Measurements from ENCODE around the gene FBXL4. TPM values are rescaled to one million over a fixed set of nuclear protein-coding genes. Genes with fewer than 3 reads are reported as not detected.

FBXL4 gene
- total RNA-seq, 1 experiment from 2014 or later: 5.1 TPM

GRCh38 chr6:98846021-98846380 lies 101.7 kb downstream of the FBXL4 start:
- H2BK120ac ChIP-seq (ENCODE audit: low read depth, low read length, poor library complexity, severe bottlenecking): no peak overlapping the region
- H3K14ac ChIP-seq (ENCODE audit: insufficient read depth, low read length): no peak overlapping the region
- H3K27me3 ChIP-seq (ENCODE audit: insufficient read depth, low read length): peaks cover 35% of the 10 kb centered on the region
- H3K4ac ChIP-seq (ENCODE audit: low read depth, low read length): no peak overlapping the region
- H3K9ac ChIP-seq (ENCODE audit: extremely low read depth, insufficient read length, low read length): no peak overlapping the region
- no peak overlapping the region for H4K8ac ChIP-seq (replicated peaks; ENCODE audit: insufficient read length, low read depth, low read length)
- no peak overlapping the region for H3K4me2 ChIP-seq (ENCODE audit: insufficient read depth, insufficient read length, low read length)
- no peak overlapping the region for H2AFZ ChIP-seq (ENCODE audit: low read length)
- H3K18ac ChIP-seq (ENCODE audit: insufficient read length, low read depth, low read length): no peak overlapping the region
- no peak overlapping the region for H2AK5ac ChIP-seq (ENCODE audit: insufficient read length, low read length)
- Mint-ChIP-seq H3K4me1 (peaks cover 30 to 32% of the 10 kb centered on the region in 2 experiments), H3K36me3 (ENCODE audit: insufficient read depth in 1 of 3, low read depth in 3 of 3) (no peaks in the 10 kb centered on the region; a peak in 1 of 7 replicates), H3K27ac (no peak overlapping the region), H3K27me3 (ENCODE audit: low read depth) (peaks cover 94% of the 10 kb centered on the region), H3K4me3 (peak overlapping the region; percentile 63 to 88; a peak in 4 of 5 replicates), H3K9me3 (no peaks in the 10 kb centered on the region; a peak in 1 of 5 replicates)
- H3K9me3 ChIP-seq (ENCODE audit: control insufficient read depth, low read depth, low read length): no peaks in the 10 kb centered on the region
- H3K27ac ChIP-seq (ENCODE audit: insufficient read length, low read depth, low read length): no peak overlapping the region
- no peak overlapping the region for H4K5ac ChIP-seq (ENCODE audit: insufficient read length, low read depth, low read length)
- no peak overlapping the region for H2BK12ac ChIP-seq (ENCODE audit: insufficient read length, low read depth, low read length)
- H3K4me1 ChIP-seq (ENCODE audit: insufficient read depth, low read length): no peaks in the 10 kb centered on the region
- H3K56ac ChIP-seq (ENCODE audit: insufficient read length, low read depth, low read length): no peak overlapping the region
- no peaks in the 10 kb centered on the region for H4K20me1 ChIP-seq (ENCODE audit: control insufficient read depth, insufficient read depth, insufficient read length)
- no peak overlapping the region for H2BK15ac ChIP-seq (ENCODE audit: low read depth, low read length)
- H3K23ac ChIP-seq (ENCODE audit: insufficient read length, low read depth, low read length): no peak overlapping the region
- peaks cover 19% of the 10 kb centered on the region for H3K23me2 ChIP-seq (ENCODE audit: insufficient read length, low read depth, low read length, poor library complexity, severe bottlenecking)
- DNase-seq: no peak
- H2BK5ac ChIP-seq (ENCODE audit: insufficient read length, low read length): no peak overlapping the region
- H3T11ph ChIP-seq (ENCODE audit: low read length): no peak overlapping the region
- H3K79me2 ChIP-seq (ENCODE audit: insufficient read depth, low read length): no peaks in the 10 kb centered on the region
- WGBS (ENCODE audit: extremely low coverage, insufficient read length, low lambda C conversion rate): no CpG with 5 or more reads among the region's 3 CpGs
- H2BK20ac ChIP-seq (ENCODE audit: low read depth, low read length, poor library complexity, severe bottlenecking): no peak overlapping the region
- H4K91ac ChIP-seq (ENCODE audit: insufficient read length, low read depth, low read length): no peak overlapping the region
- TF ChIP-seq, protein P1, sequence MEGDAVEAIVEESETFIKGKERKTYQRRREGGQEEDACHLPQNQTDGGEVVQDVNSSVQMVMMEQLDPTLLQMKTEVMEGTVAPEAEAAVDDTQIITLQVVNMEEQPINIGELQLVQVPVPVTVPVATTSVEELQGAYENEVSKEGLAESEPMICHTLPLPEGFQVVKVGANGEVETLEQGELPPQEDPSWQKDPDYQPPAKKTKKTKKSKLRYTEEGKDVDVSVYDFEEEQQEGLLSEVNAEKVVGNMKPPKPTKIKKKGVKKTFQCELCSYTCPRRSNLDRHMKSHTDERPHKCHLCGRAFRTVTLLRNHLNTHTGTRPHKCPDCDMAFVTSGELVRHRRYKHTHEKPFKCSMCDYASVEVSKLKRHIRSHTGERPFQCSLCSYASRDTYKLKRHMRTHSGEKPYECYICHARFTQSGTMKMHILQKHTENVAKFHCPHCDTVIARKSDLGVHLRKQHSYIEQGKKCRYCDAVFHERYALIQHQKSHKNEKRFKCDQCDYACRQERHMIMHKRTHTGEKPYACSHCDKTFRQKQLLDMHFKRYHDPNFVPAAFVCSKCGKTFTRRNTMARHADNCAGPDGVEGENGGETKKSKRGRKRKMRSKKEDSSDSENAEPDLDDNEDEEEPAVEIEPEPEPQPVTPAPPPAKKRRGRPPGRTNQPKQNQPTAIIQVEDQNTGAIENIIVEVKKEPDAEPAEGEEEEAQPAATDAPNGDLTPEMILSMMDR (conservative IDR thresholded peaks at IDR 0.05): no peak
- H3K79me1 ChIP-seq (ENCODE audit: insufficient read depth, low read depth, low read length, poor library complexity, severe bottlenecking): no peaks in the 10 kb centered on the region

Measured in H9 (cell line).